H1 (cell line): ENCODE results near the gene CPEB3. TPM values are rescaled to one million over a fixed set of nuclear protein-coding genes. Genes with fewer than 3 reads are reported as not detected.

Experiments used
- CTCF ChIA-PET: fragments of 300-600 bp; sonication (Branson Sonifier 250); formaldehyde crosslinking; loops from one replicate; lab custom pipeline; 2021; ENCODE audit not compliant: partially characterized antibody; lab: Charles Lee
- POLR2A ChIA-PET: fragments of 300-600 bp; sonication (Branson Sonifier 250); formaldehyde crosslinking; loops from one replicate; lab custom pipeline; 2021; ENCODE audit warnings: inconsistent platforms; ENCODE audit not compliant: partially characterized antibody; lab: Charles Lee
- DNase-seq, 2 experiments: peaks; one replicate each; pipeline versions ENCODE4 v3.0.0 to v3.0.0-alpha.2; 2010 to 2022; ENCODE audit warnings: low spot score in 2 of 2, low read depth in 1 of 2, mixed read lengths in 1 of 2
- FAIRE-seq: peaks from 2 replicates; lab custom pipeline; 2011; peaks lifted over from hg19 to GRCh38; lab: Jason Lieb, UNC
- H2AFZ ChIP-seq: 2 replicates; pipeline ENCODE4 v1.8.1; 2012; ENCODE audit warnings: low read length, inconsistent platforms
- H2AK5ac ChIP-seq: 2 replicates; pipeline ENCODE4 v1.6.1; 2013; ENCODE audit warnings: low read depth, low read length
- H2BK120ac ChIP-seq: replicated peaks from 2 replicates; pipeline ENCODE3; 2013; ENCODE audit warnings: low read depth, low read length, inconsistent platforms
- H2BK12ac ChIP-seq: 2 replicates; pipeline ENCODE4 v1.6.1; 2013; ENCODE audit warnings: low read depth, low read length
- H2BK15ac ChIP-seq: 2 replicates; pipeline ENCODE4 v1.6.1; 2013; ENCODE audit warnings: low read length
- H2BK20ac ChIP-seq: 2 replicates; pipeline ENCODE4 v1.6.1; 2013; ENCODE audit warnings: low read length
- H2BK5ac ChIP-seq: 2 replicates; pipeline ENCODE4 v1.6.1; 2013; ENCODE audit warnings: low read depth, low read length
- H3K14ac ChIP-seq: 2 replicates; pipeline ENCODE4 v1.6.1; 2013; ENCODE audit warnings: inconsistent platforms; ENCODE audit not compliant: insufficient read length
- H3K18ac ChIP-seq: 2 replicates; pipeline ENCODE4 v1.6.1; 2013; ENCODE audit warnings: low read length; ENCODE audit errors: extremely low read depth
- H3K23ac ChIP-seq: 2 replicates; pipeline ENCODE4 v1.6.1; 2013; ENCODE audit warnings: inconsistent platforms; ENCODE audit not compliant: insufficient read length
- H3K23me2 ChIP-seq: 2 replicates; pipeline ENCODE4 v1.6.1; 2013; ENCODE audit warnings: low read depth, low read length
- H3K27ac ChIP-seq: 2 replicates; pipeline ENCODE4 v1.6.1; 2011; ENCODE audit warnings: low read depth, low read length, inconsistent platforms
- H3K27me3 ChIP-seq, 4 experiments: replicated peaks in 1 of 4; 1 replicate in 1 of 4; 2 replicates in 3 of 4; pipeline versions ENCODE4 v1.6.1 to v1.8.1; 2011 to 2013; ENCODE audit warnings: low read length in 3 of 4, mild to moderate bottlenecking in 3 of 4, inconsistent platforms in 2 of 4, mixed read lengths in 2 of 4, moderate library complexity in 1 of 4; ENCODE audit not compliant: control insufficient read depth in 3 of 4, insufficient read depth in 3 of 4; ENCODE audit errors: extremely low read depth in 1 of 4
- H3K36me3 ChIP-seq, 4 experiments: 2 replicates each; pipeline versions ENCODE4 v1.6.1 to v1.8.1; 2011 to 2013; ENCODE audit warnings: mild to moderate bottlenecking in 4 of 4, low read length in 3 of 4, moderate library complexity in 2 of 4, control low read depth in 1 of 4, inconsistent platforms in 1 of 4; ENCODE audit not compliant: insufficient read depth in 4 of 4, control insufficient read depth in 2 of 4
- H3K4ac ChIP-seq: replicated peaks from 2 replicates; pipeline ENCODE3; 2013; ENCODE audit warnings: low read length, low read depth, mixed read lengths, inconsistent platforms; ENCODE audit not compliant: insufficient read length
- H3K4me1 ChIP-seq, 4 experiments: replicated peaks in 1 of 4; 1 replicate in 1 of 4; 2 replicates in 3 of 4; pipeline versions ENCODE4 v1.6.1 to v1.8.1; 2011 to 2013; ENCODE audit warnings: low read length in 3 of 4, inconsistent platforms in 2 of 4, mixed read lengths in 1 of 4; ENCODE audit not compliant: insufficient read depth in 4 of 4, control insufficient read depth in 3 of 4
- H3K4me2 ChIP-seq, 2 experiments: 2 replicates each; pipeline versions ENCODE4 v1.6.1 to v1.8.1; 2011 to 2013; ENCODE audit warnings: low read depth in 2 of 2, low read length in 2 of 2, control low read depth in 1 of 2, inconsistent platforms in 1 of 2, mild to moderate bottlenecking in 1 of 2; ENCODE audit not compliant: insufficient read depth in 1 of 2
- H3K4me3 ChIP-seq, 4 experiments: fragments of 200-600, 300-600 bp in 1 of 4; sonication (generic), shearing (Covaris generic), sonication (Bioruptor Twin) in 1 of 4; 2 replicates each; pipeline versions ENCODE4 v1.5.1 to v1.8.1; 2011 to 2016; ENCODE audit warnings: low read length in 4 of 4, low read depth in 3 of 4, control low read depth in 2 of 4, inconsistent platforms in 2 of 4, mild to moderate bottlenecking in 2 of 4, mixed read lengths in 1 of 4, moderate library complexity in 1 of 4; ENCODE audit not compliant: insufficient read depth in 2 of 4; ENCODE audit errors: extremely low read depth in 1 of 4
- H3K56ac ChIP-seq: replicated peaks from 2 replicates; pipeline ENCODE3; 2013; ENCODE audit warnings: low read depth, mild to moderate bottlenecking, mixed read lengths, low read length, inconsistent platforms; ENCODE audit not compliant: insufficient read length
- H3K79me1 ChIP-seq: 2 replicates; pipeline ENCODE4 v1.6.1; 2013; ENCODE audit warnings: low read depth, low read length, control low read depth
- H3K79me2 ChIP-seq, 2 experiments: 2 replicates each; pipeline versions ENCODE4 v1.6.1 to v1.8.1; 2012 to 2013; ENCODE audit warnings: low read length in 2 of 2, mild to moderate bottlenecking in 2 of 2, inconsistent platforms in 1 of 2; ENCODE audit not compliant: insufficient read depth in 2 of 2, control insufficient read depth in 1 of 2
- H3K9ac ChIP-seq, 4 experiments: replicated peaks in 1 of 4; 1 replicate in 1 of 4; 2 replicates in 3 of 4; pipeline versions ENCODE4 v1.6.1 to v1.8.1; 2011 to 2013; ENCODE audit warnings: low read depth in 3 of 4, low read length in 3 of 4, control low read depth in 2 of 4, mild to moderate bottlenecking in 2 of 4, moderate library complexity in 2 of 4, inconsistent platforms in 1 of 4; ENCODE audit errors: extremely low read depth in 1 of 4
- H3K9me3 ChIP-seq, 2 experiments: 2 replicates each; pipeline versions ENCODE4 v1.6.1 to v1.8.1; 2012 to 2013; ENCODE audit warnings: mild to moderate bottlenecking in 2 of 2, moderate library complexity in 2 of 2, control low read depth in 1 of 2, inconsistent platforms in 1 of 2, low read depth in 1 of 2, low read length in 1 of 2, mixed read lengths in 1 of 2; ENCODE audit not compliant: insufficient read depth in 2 of 2
- H4K20me1 ChIP-seq, 2 experiments: replicated peaks in 1 of 2; 2 replicates each; pipeline versions ENCODE3 to v1.8.1; 2011 to 2013; ENCODE audit warnings: inconsistent platforms in 2 of 2, low read length in 2 of 2, mild to moderate bottlenecking in 1 of 2; ENCODE audit not compliant: insufficient read depth in 2 of 2, control insufficient read depth in 1 of 2
- H4K5ac ChIP-seq: 2 replicates; pipeline ENCODE4 v1.6.1; 2013; ENCODE audit warnings: low read length, low read depth, mixed read lengths, inconsistent platforms; ENCODE audit not compliant: insufficient read length
- H4K8ac ChIP-seq: 2 replicates; pipeline ENCODE4 v1.8.0; 2013; ENCODE audit warnings: mild to moderate bottlenecking, moderate library complexity, low read length, inconsistent platforms; ENCODE audit not compliant: insufficient read depth; ENCODE audit errors: extremely low read depth
- H4K91ac ChIP-seq: replicated peaks from 2 replicates; pipeline ENCODE3; 2013; ENCODE audit warnings: low read length, mixed read lengths, inconsistent platforms; ENCODE audit not compliant: insufficient read length
- ASH2L ChIP-seq: fragments of 200-600, 300-600 bp; sonication (generic); IDR thresholded peaks from one replicate; pipeline ENCODE4 v1.7.1; 2017; ENCODE audit warnings: low read length
- CTCF ChIP-seq, 3 experiments: IDR thresholded peaks; 1 replicate in 2 of 3; 2 replicates in 1 of 3; pipeline versions ENCODE4 v1.5.1 to v1.6.1; 2011; ENCODE audit warnings: low read length in 3 of 3, mild to moderate bottlenecking in 3 of 3, inconsistent platforms in 2 of 3, low read depth in 1 of 3, moderate library complexity in 1 of 3; ENCODE audit not compliant: insufficient read depth in 1 of 3; ENCODE audit errors: control extremely low read depth in 1 of 3
- HDAC2 ChIP-seq, 2 experiments: fragments of 300-600 bp in 1 of 2; sonication (generic) in 1 of 2; IDR thresholded peaks; 2 replicates each; pipeline ENCODE4 v1.6.1; 2011 to 2012; ENCODE audit warnings: low read depth in 2 of 2, low read length in 2 of 2, mild to moderate bottlenecking in 2 of 2, moderate library complexity in 2 of 2, borderline replicate concordance in 1 of 2, inconsistent platforms in 1 of 2
- POLR2A ChIP-seq, 2 experiments: IDR thresholded peaks; 1 replicate in 1 of 2; 2 replicates in 1 of 2; pipeline ENCODE4 v1.6.1; 2011; ENCODE audit warnings: low read depth in 2 of 2, low read length in 2 of 2, mild to moderate bottlenecking in 2 of 2; ENCODE audit errors: control extremely low read depth in 1 of 2
- POU5F1 ChIP-seq: IDR thresholded peaks from 2 replicates; pipeline ENCODE4 v1.6.1; 2011; ENCODE audit warnings: low read depth, mild to moderate bottlenecking, low read length, moderate library complexity
- RNF2 ChIP-seq: fragments of 200-900, 300-1000 bp; sonication (generic); IDR thresholded peaks from 2 replicates; pipeline ENCODE4 v1.7.1; 2016; ENCODE audit warnings: borderline replicate concordance, low read depth, mild to moderate bottlenecking, antibody characterized with exemption, low read length; ENCODE audit not compliant: poor library complexity, severe bottlenecking; ENCODE audit errors: missing control alignments
- SIX5 ChIP-seq: IDR thresholded peaks from 2 replicates; pipeline ENCODE4 v1.6.1; 2011; ENCODE audit warnings: mild to moderate bottlenecking, low read depth, low read length
- SP4 ChIP-seq: IDR thresholded peaks from 2 replicates; pipeline ENCODE4 v1.6.1; 2012; ENCODE audit warnings: low read length, inconsistent platforms
- SRF ChIP-seq: IDR thresholded peaks from 2 replicates; pipeline ENCODE4 v1.6.1; 2011; ENCODE audit warnings: mild to moderate bottlenecking, low read depth, low read length, moderate library complexity
- SUZ12 ChIP-seq: fragments of 200-600 bp; sonication (generic); IDR thresholded peaks from 2 replicates; pipeline ENCODE4 v1.6.1; 2012; ENCODE audit warnings: mild to moderate bottlenecking, inconsistent platforms, low read length, moderate library complexity, mixed read lengths
- TCF12 ChIP-seq: IDR thresholded peaks from 2 replicates; pipeline ENCODE4 v1.6.1; 2011; ENCODE audit warnings: low read depth, mild to moderate bottlenecking, low read length
- polyA plus RNA-seq, 7 experiments: library from polyadenylated mRNA; depleted of rRNA in 3 of 7; stranded (reverse) in 5 of 7; unstranded in 2 of 7; fragments of >200 nt in 5 of 7; fragments of 200-250 nt in 2 of 7; gene quantifications; 1 replicate in 5 of 7; 2 replicates in 1 of 7; 4 replicates in 1 of 7; pipeline versions ENCODE4 v1.2.1 to v1.2.3, GENCODE V29; 2011 to 2013; ENCODE audit warnings: missing spikeins in 2 of 7, mixed read lengths in 2 of 7
- total RNA-seq: library from RNA; stranded (reverse); fragmentation: NEBNext Ultra II Directional; extraction: Animal tissue kit (Norgen Biotek cat#: 25700); gene quantifications from 2 replicates; pipeline ENCODE4 v1.2.1, GENCODE V29; 2021

Gene CPEB3
- total and polyA plus RNA-seq, 2 of the 8 experiments (the other 6 are each of a cell fraction or from before 2014, with no cell fraction given), result 0.39 to 1.7 TPM

GRCh38 chr10:92047215-92047614 lies 243.7 kb downstream of the CPEB3 start:
- no peak for FAIRE-seq
- ChIA-PET POLR2A (no interaction called here), CTCF (interaction anchor here (0.6 to 1.0 kb wide), 3 partner anchors 11 to 378 kb away, joined by 3 to 4 read pairs (median 3); no protein-coding TSS in a partner anchor)
- H3K79me1 ChIP-seq, result no peaks in the 10 kb centered on the region
- H3K4me2 ChIP-seq, result no peak overlapping the region
- H3K9ac ChIP-seq, result no peak overlapping the region
- H2BK120ac ChIP-seq, result no peak overlapping the region
- no peak overlapping the region for H2BK20ac ChIP-seq
- H4K5ac ChIP-seq, result no peak overlapping the region
- H2AFZ ChIP-seq, result no peak overlapping the region
- H2AK5ac ChIP-seq, result no peak overlapping the region
- H3K18ac ChIP-seq, result no peak overlapping the region
- no peak overlapping the region for H2BK15ac ChIP-seq
- no peak overlapping the region for H3K27ac ChIP-seq
- H3K9me3 ChIP-seq, result no peaks in the 10 kb centered on the region
- no peaks in the 10 kb centered on the region for H4K20me1 ChIP-seq
- H2BK5ac ChIP-seq, result no peak overlapping the region
- H4K91ac ChIP-seq, result no peak overlapping the region
- no peak for DNase-seq
- no peak overlapping the region for H4K8ac ChIP-seq
- peaks cover 2% of the 10 kb centered on the region; the same call in 1 of the 2 replicates for H3K23me2 ChIP-seq
- no peak overlapping the region for H3K23ac ChIP-seq
- H3K4me1 ChIP-seq, result peaks cover 0 to 8% (median 3%) of the 10 kb centered on the region in 4 experiments; a peak in 6 of 7 replicates
- H3K4ac ChIP-seq, result no peak overlapping the region
- H2BK12ac ChIP-seq, result no peak overlapping the region
- H3K14ac ChIP-seq, result no peak overlapping the region
- TF ChIP-seq POU5F1 (no peak), SRF (no peak), SIX5 (no peak), RNF2 (no peak), CTCF (IDR thresholded peaks at IDR 0.05; ENCODE audit: control extremely low read depth in 1 of 3, insufficient read depth in 1 of 3, low read depth in 1 of 3, low read length in 3 of 3) (no peak), ASH2L (no peak), TCF12 (no peak), HDAC2 (IDR thresholded peaks at IDR 0.05; ENCODE audit: borderline replicate concordance in 1 of 2, low read depth in 2 of 2, low read length in 2 of 2) (no peak), POLR2A (IDR thresholded peaks at IDR 0.05; ENCODE audit: control extremely low read depth in 1 of 2, low read depth in 2 of 2, low read length in 2 of 2) (no peak), SUZ12 (no peak), SP4 (no peak)
- H3K27me3 ChIP-seq, result peaks cover 0 to 4% (median 0%) of the 10 kb centered on the region in 4 experiments; a peak in 3 of 7 replicates
- no peaks in the 10 kb centered on the region for H3K36me3 ChIP-seq
- H3K79me2 ChIP-seq, result no peaks in the 10 kb centered on the region
- no peak overlapping the region for H3K4me3 ChIP-seq
- no peak overlapping the region for H3K56ac ChIP-seq
